WTC11 (cell line): ENCODE results near the gene SLC5A10. TPM values are rescaled to one million over a fixed set of nuclear protein-coding genes. Genes with fewer than 3 reads are reported as not detected.

Experiments used
- ATAC-seq: fragments of 200-7000 bp; cut with Tn5 transposase; 2 replicates; pipeline ENCODE4 v1.10.0; 2021; ENCODE audit warnings: mild to moderate bottlenecking, moderate library complexity
- CTCF ChIA-PET: fragments of 300-600 bp; sonication (Branson Sonifier 250); formaldehyde crosslinking; loops from one replicate; lab custom pipeline; 2021; ENCODE audit warnings: antibody characterized with exemption; lab: Charles Lee
- POLR2A ChIA-PET: fragments of 350-600 bp; sonication (Branson Sonifier 250); formaldehyde crosslinking; loops from one replicate; lab custom pipeline; 2021; ENCODE audit warnings: antibody characterized with exemption; lab: Charles Lee
- DNase-seq: peaks from one replicate; pipeline ENCODE4 v3.0.0; 2021; ENCODE audit warnings: low spot score
- H3K27ac Mint-ChIP-seq: 2 replicates; pipeline ENCODE4 v1.8.0; 2021; ENCODE audit warnings: mixed read lengths
- H3K27me3 Mint-ChIP-seq: 2 replicates; pipeline ENCODE4 v1.8.0; 2021; ENCODE audit warnings: low read depth, mild to moderate bottlenecking, moderate library complexity, mixed read lengths
- H3K36me3 Mint-ChIP-seq: 2 replicates; pipeline ENCODE4 v1.8.0; 2021; ENCODE audit warnings: mixed read lengths
- H3K4me1 Mint-ChIP-seq: 2 replicates; pipeline ENCODE4 v1.8.0; 2022; ENCODE audit warnings: mixed read lengths
- H3K4me3 Mint-ChIP-seq: 2 replicates; pipeline ENCODE4 v1.8.0; 2021; ENCODE audit warnings: mild to moderate bottlenecking, moderate library complexity, mixed read lengths
- H3K9me3 Mint-ChIP-seq: 2 replicates; pipeline ENCODE4 v1.8.0; 2021; ENCODE audit warnings: mixed read lengths
- AR ChIP-seq: fragments of 250-450 bp; sonication (Bioruptor Pico); IDR thresholded peaks from 2 replicates; pipeline ENCODE4 v1.9.0; 2021; ENCODE audit warnings: mild to moderate bottlenecking
- CREB1 ChIP-seq: sonication (generic); formaldehyde crosslinking; IDR thresholded peaks from 2 replicates; pipeline ENCODE4 v1.8.0; 2023; ENCODE audit warnings: mild to moderate bottlenecking, missing genetic modification reagents
- E2F5 ChIP-seq: sonication (generic); formaldehyde crosslinking; IDR thresholded peaks from 2 replicates; pipeline ENCODE4 v1.8.1; 2022; ENCODE audit warnings: mild to moderate bottlenecking, moderate library complexity, missing genetic modification reagents
- ELF4 ChIP-seq: sonication (generic); formaldehyde crosslinking; IDR thresholded peaks from 2 replicates; pipeline ENCODE4 v1.8.1; 2022; ENCODE audit warnings: low read depth, mild to moderate bottlenecking, moderate library complexity, missing genetic modification reagents
- FOXK1 ChIP-seq: sonication (generic); formaldehyde crosslinking; IDR thresholded peaks from 2 replicates; pipeline ENCODE4 v1.8.0; 2022; ENCODE audit warnings: mild to moderate bottlenecking, moderate library complexity, missing genetic modification reagents
- FOXP1 ChIP-seq: sonication (generic); formaldehyde crosslinking; IDR thresholded peaks from 2 replicates; pipeline ENCODE4 v1.8.0; 2022; ENCODE audit warnings: missing genetic modification reagents, mild to moderate bottlenecking, moderate library complexity, borderline replicate concordance
- FOXP4 ChIP-seq: sonication (generic); formaldehyde crosslinking; IDR thresholded peaks from 2 replicates; pipeline ENCODE4 v1.8.0; 2022; ENCODE audit warnings: mild to moderate bottlenecking, missing genetic modification reagents
- JUN ChIP-seq: sonication (generic); formaldehyde crosslinking; IDR thresholded peaks from 2 replicates; pipeline ENCODE4 v1.8.0; 2023; ENCODE audit warnings: mild to moderate bottlenecking, missing genetic modification reagents
- MLX ChIP-seq: sonication (generic); formaldehyde crosslinking; IDR thresholded peaks from 2 replicates; pipeline ENCODE4 v1.8.1; 2023; ENCODE audit warnings: mild to moderate bottlenecking, missing genetic modification reagents, moderate library complexity
- NR1H2 ChIP-seq: sonication (generic); formaldehyde crosslinking; IDR thresholded peaks from 2 replicates; pipeline ENCODE4 v1.9.0; 2021; ENCODE audit warnings: mild to moderate bottlenecking, moderate library complexity, missing genetic modification reagents
- OVOL2 ChIP-seq: fragments of 250-450 bp; sonication (Bioruptor Pico); IDR thresholded peaks from 2 replicates; pipeline ENCODE4 v1.9.0; 2021; ENCODE audit warnings: mild to moderate bottlenecking, borderline replicate concordance
- PREB ChIP-seq: sonication (generic); formaldehyde crosslinking; IDR thresholded peaks from 2 replicates; pipeline ENCODE4 v1.8.1; 2022; ENCODE audit warnings: mild to moderate bottlenecking, missing genetic modification reagents, moderate library complexity, borderline replicate concordance
- PRRX2 ChIP-seq: fragments of 250-450 bp; sonication (Bioruptor Pico); IDR thresholded peaks from 2 replicates; pipeline ENCODE4 v1.8.0; 2021; ENCODE audit warnings: mild to moderate bottlenecking
- RELA ChIP-seq: sonication (generic); formaldehyde crosslinking; IDR thresholded peaks from 2 replicates; pipeline ENCODE4 v1.8.1; 2022; ENCODE audit warnings: missing genetic modification reagents, mild to moderate bottlenecking, borderline replicate concordance
- RORB ChIP-seq: fragments of 250-450 bp; sonication (Bioruptor Pico); IDR thresholded peaks from 2 replicates; pipeline ENCODE4 v1.9.0; 2021; ENCODE audit warnings: mild to moderate bottlenecking
- STAT6 ChIP-seq: sonication (generic); formaldehyde crosslinking; conservative IDR thresholded peaks from 2 replicates; pipeline ENCODE4 v1.8.1; 2023; ENCODE audit warnings: mild to moderate bottlenecking, low read depth, missing genetic modification reagents, moderate library complexity
- USF1 ChIP-seq: sonication (generic); formaldehyde crosslinking; IDR thresholded peaks from 2 replicates; pipeline ENCODE4 v1.8.0; 2022; ENCODE audit warnings: mild to moderate bottlenecking, missing genetic modification reagents
- ZNF416 ChIP-seq: fragments of 250-450 bp; sonication (Bioruptor Pico); IDR thresholded peaks from 2 replicates; pipeline ENCODE4 v1.9.0; 2021; ENCODE audit warnings: mild to moderate bottlenecking, inconsistent platforms
- total RNA-seq: library from RNA; stranded (reverse); gene quantifications from 3 replicates; pipeline ENCODE4 v1.2.3, GENCODE V29; 2021

The SLC5A10 gene
- total RNA-seq, 1 experiment from 2014 or later = not detected

- TF ChIP-seq RELA (no peak), USF1 (CRISPR knock-in tag) (no peak)
Observed at GRCh38 chr17:18995220-18995619, 43.3 kb downstream of the SLC5A10 start (continued).

GRCh38 chr17:18996458-18996857, 44.5 kb downstream of the SLC5A10 start:
- TF ChIP-seq NR1H2 (no peak), STAT6 (CRISPR knock-in tag) (no peak), CREB1 (CRISPR knock-in tag) (no peak), AR (CRISPR knock-in tag) (no peak), FOXK1 (CRISPR knock-in tag) (no peak), JUN (no peak), ZNF416 (CRISPR knock-in tag) (no peak), MLX (CRISPR knock-in tag) (no peak), RORB (CRISPR knock-in tag) (no peak), OVOL2 (CRISPR knock-in tag) (no peak), FOXP4 (CRISPR knock-in tag) (no peak), FOXP1 (CRISPR knock-in tag) (no peak), PREB (CRISPR knock-in tag) (no peak), ELF4 (CRISPR knock-in tag) (no peak), PRRX2 (CRISPR knock-in tag) (no peak), E2F5 (no peak)
- ATAC-seq = no peak
- Mint-ChIP-seq H3K36me3 (peaks cover 21% of the 10 kb centered on the region), H3K27me3 (no peaks in the 10 kb centered on the region), H3K9me3 (peaks cover 9% of the 10 kb centered on the region), H3K4me3 (no peak overlapping the region), H3K4me1 (peaks cover 11% of the 10 kb centered on the region), H3K27ac (no peak overlapping the region)
- no peak for DNase-seq
- CTCF ChIA-PET = interaction anchor here (0.5 to 2.5 kb wide), 2 partner anchors 36 to 1014 kb away, joined by 4 to 11 read pairs; no protein-coding TSS in a partner anchor
- POLR2A ChIA-PET = interaction anchor here (0.7 kb wide), 1 partner anchor 20 kb away, joined by 3 read pairs; no protein-coding TSS in a partner anchor
